Adipocyte (in vitro differentiated cells): Measurements from ENCODE around the gene PRKACB.

Experiments
- DNase-seq: peaks from one replicate; pipeline ENCODE4 v3.0.0-alpha.2; 2015; ENCODE audit warnings: low read depth
- H3K27me3 ChIP-seq: replicated peaks from 2 replicates; pipeline ENCODE4 v1.7.0; 2013; ENCODE audit warnings: mild to moderate bottlenecking, low read length, moderate library complexity; ENCODE audit not compliant: control insufficient read depth, insufficient read depth
- H3K36me3 ChIP-seq: 2 replicates; pipeline ENCODE4 v1.7.0; 2013; ENCODE audit warnings: low read length, mild to moderate bottlenecking, moderate library complexity; ENCODE audit not compliant: control insufficient read depth, insufficient read depth, severe bottlenecking
- H3K4me1 ChIP-seq: 2 replicates; pipeline ENCODE4 v1.7.0; 2013; ENCODE audit warnings: mild to moderate bottlenecking, low read length, moderate library complexity; ENCODE audit not compliant: control insufficient read depth, insufficient read depth
- H3K4me3 ChIP-seq: 2 replicates; pipeline ENCODE4 v1.7.0; 2013; ENCODE audit warnings: mild to moderate bottlenecking, low read length, moderate library complexity
- H3K9ac ChIP-seq: 2 replicates; pipeline ENCODE4 v1.7.0; 2013; ENCODE audit warnings: mild to moderate bottlenecking, low read length, moderate library complexity
- H3K9me3 ChIP-seq: 2 replicates; pipeline ENCODE4 v1.7.0; 2013; ENCODE audit warnings: mild to moderate bottlenecking, low read length, moderate library complexity; ENCODE audit not compliant: control insufficient read depth

The PRKACB gene

DNA sequence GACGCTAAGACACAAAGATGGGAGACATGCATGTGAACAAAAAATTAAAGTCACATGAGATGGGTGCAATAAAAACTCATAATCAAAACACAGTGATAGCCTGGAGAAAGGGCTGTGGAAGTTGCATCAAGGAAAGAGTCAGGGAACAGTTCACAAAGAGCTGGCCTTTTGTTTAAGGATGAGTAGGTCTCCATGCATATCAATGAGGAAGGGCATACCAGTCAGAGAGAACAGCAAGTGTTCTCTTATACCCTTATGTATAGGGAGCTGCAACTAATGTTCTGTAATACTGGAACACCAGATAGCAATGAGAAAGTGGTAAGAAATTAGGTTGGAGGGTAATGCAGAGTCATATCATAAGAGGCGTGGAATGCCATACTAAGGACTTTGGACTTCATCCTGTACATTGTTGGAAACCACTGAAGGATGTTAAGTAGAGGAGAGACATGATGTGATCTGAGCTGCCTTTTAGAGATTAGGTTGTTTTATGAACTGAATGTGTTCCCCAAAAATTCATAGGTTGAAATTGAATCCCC, 110.7 kb downstream of the PRKACB start:
- H3K27me3 ChIP-seq: no peaks in the 10 kb centered on the region
- peaks cover 10% of the 10 kb centered on the region for H3K9me3 ChIP-seq
- H3K9ac ChIP-seq: no peak overlapping the region
- DNase-seq: no peak
- peaks cover 18% of the 10 kb centered on the region for H3K4me1 ChIP-seq
- no peak overlapping the region for H3K4me3 ChIP-seq
- no peaks in the 10 kb centered on the region for H3K36me3 ChIP-seq

DNA sequence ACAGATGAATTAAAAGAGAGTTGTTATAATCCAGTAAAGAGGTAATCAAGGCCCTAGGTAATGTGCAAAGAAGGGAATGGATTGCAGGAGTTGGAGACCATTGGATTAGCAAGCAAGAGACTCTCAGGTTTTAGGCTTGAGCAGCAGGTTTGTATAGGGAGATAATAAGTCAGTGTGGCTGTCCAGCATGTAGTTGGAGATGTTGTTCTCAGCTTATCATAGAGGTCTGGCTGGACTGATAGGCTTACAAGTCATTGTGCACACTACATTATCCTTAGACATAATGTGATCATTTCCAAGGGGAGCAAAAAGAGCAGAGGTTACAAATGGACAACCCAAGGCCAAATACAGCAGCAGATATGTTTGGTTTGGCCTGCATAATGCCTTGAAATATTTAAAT, 111.5 kb downstream of the PRKACB start:
- H3K9ac ChIP-seq: no peak overlapping the region
- no peaks in the 10 kb centered on the region for H3K27me3 ChIP-seq
- H3K4me1 ChIP-seq: peaks cover 18% of the 10 kb centered on the region
- no peak overlapping the region for H3K4me3 ChIP-seq
- DNase-seq: no peak
- H3K9me3 ChIP-seq: peaks cover 3% of the 10 kb centered on the region
- no peaks in the 10 kb centered on the region for H3K36me3 ChIP-seq

DNA sequence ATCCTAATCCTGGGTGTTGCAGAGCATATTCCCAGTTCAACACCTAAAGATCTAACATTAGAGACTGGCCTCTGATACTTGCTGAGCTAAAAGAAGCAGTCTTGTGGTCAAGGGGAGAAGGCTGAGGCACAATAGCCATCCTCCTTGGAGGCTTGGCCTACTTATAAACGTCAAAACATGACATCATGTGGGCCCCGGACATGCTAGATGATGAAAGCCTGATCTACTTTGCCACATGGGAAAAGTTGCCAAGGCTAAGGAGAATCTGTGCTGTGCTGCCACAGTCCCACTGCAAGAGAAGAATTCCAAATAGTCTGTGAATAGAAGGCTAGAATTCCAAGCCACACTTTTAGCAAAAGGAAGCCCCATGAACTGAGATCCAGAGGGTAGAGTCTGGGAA, 113.5 kb downstream of the PRKACB start:
- Histone ChIP-seq H3K4me3 (no peak overlapping the region), H3K27me3 (no peaks in the 10 kb centered on the region), H3K9me3 (no peaks in the 10 kb centered on the region), H3K4me1 (peaks cover 18% of the 10 kb centered on the region), H3K36me3 (no peaks in the 10 kb centered on the region), H3K9ac (no peak overlapping the region)
- no peak for DNase-seq

DNA sequence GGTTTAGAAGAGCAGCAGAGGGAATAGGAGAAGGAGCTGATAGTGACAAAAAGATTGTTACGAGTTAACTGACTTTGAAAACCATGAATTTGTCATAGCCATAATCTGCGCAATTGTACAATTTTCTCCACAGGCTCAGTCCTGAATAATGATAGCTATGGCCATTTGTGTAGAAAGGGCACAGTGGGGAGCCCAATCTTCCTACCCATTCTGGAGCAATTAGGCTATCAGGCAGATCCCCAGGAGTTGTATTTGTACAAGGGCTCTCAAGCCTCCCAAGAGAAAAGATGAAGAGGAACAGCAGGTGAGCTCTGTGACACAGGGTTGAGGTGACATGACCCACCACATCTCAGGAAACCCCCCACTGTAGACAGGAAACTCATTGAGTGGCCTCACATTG, 115.3 kb downstream of the PRKACB start:
- Histone ChIP-seq H3K27me3 (no peaks in the 10 kb centered on the region), H3K36me3 (no peaks in the 10 kb centered on the region), H3K9me3 (no peaks in the 10 kb centered on the region), H3K9ac (no peak overlapping the region), H3K4me1 (peaks cover 2% of the 10 kb centered on the region), H3K4me3 (no peak overlapping the region)
- DNase-seq: no peak

DNA sequence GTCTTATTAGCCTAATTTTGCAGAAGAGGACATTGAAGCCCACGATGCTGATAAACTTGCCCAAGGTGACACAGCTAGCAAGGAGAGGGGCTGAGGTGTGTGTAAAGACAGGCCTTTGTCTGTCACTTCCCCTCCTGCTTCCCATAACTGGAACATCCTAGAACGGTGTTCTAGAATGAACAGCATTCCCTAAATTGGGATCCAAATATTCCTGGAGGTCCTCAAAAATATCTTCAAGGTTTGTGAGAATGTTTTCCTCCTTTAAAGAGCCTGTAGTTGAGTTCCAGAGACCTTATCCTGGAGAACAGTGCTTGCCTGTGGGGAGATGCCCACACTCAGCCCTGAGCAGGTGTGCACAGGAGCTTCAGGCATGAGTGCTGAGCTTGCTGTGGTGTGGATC, 115.9 kb downstream of the PRKACB start:
- H3K4me3 ChIP-seq: no peak overlapping the region
- no peak overlapping the region for H3K9ac ChIP-seq
- H3K36me3 ChIP-seq: no peaks in the 10 kb centered on the region
- no peaks in the 10 kb centered on the region for H3K9me3 ChIP-seq
- H3K27me3 ChIP-seq: no peaks in the 10 kb centered on the region
- no peak for DNase-seq
- no peaks in the 10 kb centered on the region for H3K4me1 ChIP-seq

DNA sequence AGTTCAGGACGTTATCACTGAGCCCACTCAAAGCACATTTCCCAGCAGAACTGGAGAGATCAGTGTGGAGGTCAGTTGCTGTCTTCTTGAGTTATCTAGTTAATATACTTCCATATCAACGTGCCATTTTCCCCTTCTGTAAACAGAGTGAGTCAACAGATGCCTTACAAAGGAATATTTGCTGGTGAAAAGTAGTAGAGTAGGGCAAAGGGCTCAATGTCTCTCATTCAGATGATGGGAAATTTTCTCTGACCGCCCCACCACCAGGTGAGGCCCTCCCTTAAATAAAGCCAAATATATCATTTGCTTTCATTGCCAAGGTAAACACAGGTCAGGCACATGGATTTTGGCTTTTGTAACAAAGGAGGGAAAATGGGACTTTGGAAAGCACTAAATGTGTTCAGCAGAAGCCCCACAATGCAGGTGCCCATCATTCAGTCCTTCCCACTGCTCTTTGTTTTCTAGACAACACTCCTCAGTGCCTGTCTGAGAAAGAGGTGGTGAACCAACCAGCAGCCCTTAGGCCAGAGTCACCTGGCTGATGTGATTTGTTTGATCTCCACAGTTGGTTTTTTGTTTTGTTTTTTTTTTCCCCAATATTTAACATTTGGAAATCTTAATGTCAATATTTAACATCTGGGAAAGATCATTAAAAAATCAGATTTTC, 116.9 kb downstream of the PRKACB start:
- Histone ChIP-seq H3K9me3 (no peaks in the 10 kb centered on the region), H3K36me3 (no peaks in the 10 kb centered on the region), H3K9ac (no peak overlapping the region), H3K4me3 (no peak overlapping the region), H3K4me1 (no peaks in the 10 kb centered on the region), H3K27me3 (no peaks in the 10 kb centered on the region)
- no peak for DNase-seq

DNA sequence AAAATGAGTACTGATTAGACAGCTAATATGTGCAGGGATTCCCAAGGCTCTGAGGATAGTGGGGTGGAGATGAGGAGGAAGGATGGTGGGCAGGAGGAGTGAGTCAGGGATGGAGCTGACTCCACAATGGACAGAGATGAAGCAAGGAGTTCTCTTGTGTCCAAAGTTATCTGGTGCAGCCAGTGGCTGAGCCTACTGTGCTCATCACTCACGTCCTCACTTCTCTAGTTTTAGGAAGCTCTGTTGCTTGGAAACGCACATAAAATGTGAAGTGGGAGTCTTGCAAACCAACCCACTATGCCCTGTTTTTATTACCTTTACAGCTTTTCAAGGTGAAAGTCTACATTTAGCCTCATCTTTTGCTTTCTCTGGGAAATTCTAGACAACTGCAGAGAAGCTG, 120.9 kb downstream of the PRKACB start:
- DNase-seq: no peak
- H3K36me3 ChIP-seq: no peaks in the 10 kb centered on the region
- no peaks in the 10 kb centered on the region for H3K4me1 ChIP-seq
- no peak overlapping the region for H3K9ac ChIP-seq
- no peaks in the 10 kb centered on the region for H3K9me3 ChIP-seq
- no peak overlapping the region for H3K4me3 ChIP-seq
- no peaks in the 10 kb centered on the region for H3K27me3 ChIP-seq

DNA sequence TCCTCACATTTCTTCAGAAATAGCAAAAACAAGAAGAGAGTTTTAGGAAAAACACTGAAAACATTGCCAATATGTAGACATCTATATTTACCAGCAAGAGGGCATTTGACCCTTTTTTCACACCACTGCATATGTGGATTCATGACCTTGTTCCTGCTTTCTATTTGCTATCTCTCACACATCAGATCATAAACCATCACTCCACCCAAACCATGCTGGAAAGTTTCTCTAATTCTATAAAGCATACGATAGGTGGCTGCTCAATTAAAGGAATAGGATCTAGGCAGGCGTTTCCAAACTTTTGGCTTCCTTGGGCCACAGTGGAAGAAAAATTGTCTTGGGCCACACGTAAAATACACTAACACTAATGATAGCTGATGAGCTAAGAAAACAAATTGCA, 121.8 kb downstream of the PRKACB start:
- H3K27me3 ChIP-seq: no peaks in the 10 kb centered on the region
- H3K9me3 ChIP-seq: no peaks in the 10 kb centered on the region
- no peak overlapping the region for H3K4me3 ChIP-seq
- H3K4me1 ChIP-seq: no peaks in the 10 kb centered on the region
- no peak overlapping the region for H3K9ac ChIP-seq
- DNase-seq: no peak
- no peaks in the 10 kb centered on the region for H3K36me3 ChIP-seq

DNA sequence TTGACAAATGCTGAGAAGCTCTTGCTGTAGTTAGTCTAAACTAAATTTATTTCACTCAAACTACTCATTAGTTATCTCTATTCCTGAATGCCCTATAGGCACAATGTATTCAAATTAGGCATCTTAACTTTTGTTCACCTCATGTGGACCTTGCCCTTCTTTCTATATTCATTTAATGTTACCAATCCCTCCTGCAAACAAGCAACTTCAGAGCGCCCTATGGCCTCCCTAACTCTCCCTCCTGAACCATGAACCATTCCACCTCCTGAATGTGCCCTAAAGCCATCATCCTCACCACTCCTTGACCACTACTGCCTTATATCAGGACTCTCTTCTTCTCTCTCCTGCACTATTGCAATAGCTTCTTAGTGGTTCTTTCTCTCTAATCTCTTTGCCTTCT, 122.7 kb downstream of the PRKACB start:
- Histone ChIP-seq H3K36me3 (no peaks in the 10 kb centered on the region), H3K9me3 (no peaks in the 10 kb centered on the region), H3K9ac (no peak overlapping the region), H3K4me1 (peaks cover 6% of the 10 kb centered on the region), H3K4me3 (no peak overlapping the region), H3K27me3 (no peaks in the 10 kb centered on the region)
- no peak for DNase-seq

DNA sequence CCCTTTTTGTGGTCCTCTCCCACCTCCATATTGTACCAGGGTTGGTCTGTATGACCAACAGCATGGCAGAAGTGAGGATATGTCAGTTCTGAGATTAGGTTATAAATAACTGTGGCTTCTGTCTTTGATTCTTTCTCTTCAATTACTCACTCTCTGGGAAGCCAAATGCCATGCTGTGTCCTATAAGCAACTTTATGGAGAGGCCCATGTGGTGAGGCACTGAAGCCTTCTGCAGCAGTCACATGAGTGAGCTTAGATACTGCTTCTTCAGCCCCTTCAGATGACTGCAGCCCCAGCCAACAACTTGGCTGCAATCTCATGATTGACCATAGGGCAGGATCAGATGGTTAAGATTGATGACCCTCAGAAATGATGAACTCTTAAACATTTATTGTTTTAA, 123.4 kb downstream of the PRKACB start:
- Histone ChIP-seq H3K27me3 (no peaks in the 10 kb centered on the region), H3K36me3 (no peaks in the 10 kb centered on the region), H3K4me3 (no peak overlapping the region), H3K9ac (no peak overlapping the region), H3K4me1 (peaks cover 6% of the 10 kb centered on the region), H3K9me3 (no peaks in the 10 kb centered on the region)
- DNase-seq: no peak

DNA sequence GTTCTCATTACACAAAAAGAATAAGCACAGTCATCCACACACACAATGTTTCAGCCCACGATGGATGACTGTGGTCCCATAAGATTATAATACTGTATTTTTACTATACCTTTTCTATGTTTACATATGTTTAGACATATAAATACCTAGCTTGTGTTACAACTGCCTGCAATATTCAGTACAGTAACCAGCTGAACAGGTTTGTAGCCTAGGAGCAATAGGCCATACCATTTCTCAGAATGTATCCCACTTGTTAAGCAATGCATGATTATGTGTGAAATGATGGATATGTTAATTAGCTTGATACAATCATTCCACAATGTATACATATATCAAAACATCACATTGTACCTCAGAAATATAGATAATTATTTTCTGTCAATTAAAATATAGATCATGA, 124.3 kb downstream of the PRKACB start:
- Histone ChIP-seq H3K27me3 (no peaks in the 10 kb centered on the region), H3K36me3 (no peaks in the 10 kb centered on the region), H3K9me3 (no peaks in the 10 kb centered on the region), H3K4me3 (no peak overlapping the region), H3K4me1 (peaks cover 6% of the 10 kb centered on the region), H3K9ac (no peak overlapping the region)
- no peak for DNase-seq

DNA sequence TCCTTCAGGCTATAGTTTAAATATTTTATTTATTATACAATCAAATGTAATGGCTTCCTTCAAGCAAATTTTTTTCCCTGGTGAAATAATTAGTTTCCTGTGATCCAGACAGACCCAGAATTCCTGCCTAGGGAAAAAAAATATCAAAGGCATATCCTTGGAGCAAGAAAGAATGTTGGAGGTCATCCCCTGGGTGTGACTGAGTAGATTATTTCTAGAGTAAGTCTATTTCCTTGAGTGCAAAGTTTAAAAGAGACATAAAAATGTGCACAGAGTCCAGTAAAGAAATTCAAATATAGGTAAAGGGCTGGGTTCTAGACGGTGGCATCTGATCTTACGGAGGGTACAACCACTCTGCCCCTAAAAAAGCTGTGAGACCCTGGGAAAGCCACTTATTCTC, 125.2 kb downstream of the PRKACB start:
- no peak for DNase-seq
- Histone ChIP-seq H3K4me1 (peaks cover 6% of the 10 kb centered on the region), H3K9ac (no peak overlapping the region), H3K27me3 (no peaks in the 10 kb centered on the region), H3K4me3 (no peak overlapping the region), H3K36me3 (no peaks in the 10 kb centered on the region), H3K9me3 (no peaks in the 10 kb centered on the region)
